ENCODE results near the gene PRKACA.

PRKACA gene

DNA sequence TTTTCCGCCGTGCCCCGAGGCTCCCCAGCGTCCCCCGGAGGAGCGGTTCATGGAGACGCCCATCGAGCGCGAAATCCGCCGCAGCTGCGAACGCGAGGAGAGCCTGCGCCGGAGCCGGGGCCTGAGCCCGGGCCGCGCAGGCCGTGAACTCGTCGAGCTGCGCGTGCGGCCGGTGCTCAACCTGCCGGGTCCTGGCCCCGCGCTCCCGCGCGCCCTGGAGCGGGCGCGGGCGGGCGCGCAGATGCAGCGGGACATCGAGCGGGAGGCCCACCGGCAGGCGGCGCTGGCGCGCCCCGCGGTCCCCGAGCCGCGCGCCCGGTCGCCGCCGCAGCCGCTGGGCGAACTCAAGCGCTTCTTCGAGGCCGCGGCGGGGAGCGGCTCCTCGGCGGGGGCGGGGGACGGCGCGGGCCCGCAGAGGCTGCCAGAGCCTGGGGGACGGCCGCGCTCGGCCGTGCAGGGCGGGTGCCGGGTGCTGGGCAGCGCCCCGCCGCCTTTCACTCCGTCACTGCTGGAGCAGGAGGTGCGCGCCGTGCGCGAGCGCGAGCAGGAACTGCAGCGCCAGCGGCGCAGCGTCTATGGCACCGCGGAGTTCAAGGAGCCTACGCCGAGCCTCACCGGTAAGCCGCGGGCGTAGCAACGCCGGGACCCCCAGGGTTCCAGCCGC is 44.2 kb downstream of the PRKACA start:
- DNase-seq (ENCODE audit: low read depth in 2 of 2, low spot score in 1 of 2) = no peak

DNA sequence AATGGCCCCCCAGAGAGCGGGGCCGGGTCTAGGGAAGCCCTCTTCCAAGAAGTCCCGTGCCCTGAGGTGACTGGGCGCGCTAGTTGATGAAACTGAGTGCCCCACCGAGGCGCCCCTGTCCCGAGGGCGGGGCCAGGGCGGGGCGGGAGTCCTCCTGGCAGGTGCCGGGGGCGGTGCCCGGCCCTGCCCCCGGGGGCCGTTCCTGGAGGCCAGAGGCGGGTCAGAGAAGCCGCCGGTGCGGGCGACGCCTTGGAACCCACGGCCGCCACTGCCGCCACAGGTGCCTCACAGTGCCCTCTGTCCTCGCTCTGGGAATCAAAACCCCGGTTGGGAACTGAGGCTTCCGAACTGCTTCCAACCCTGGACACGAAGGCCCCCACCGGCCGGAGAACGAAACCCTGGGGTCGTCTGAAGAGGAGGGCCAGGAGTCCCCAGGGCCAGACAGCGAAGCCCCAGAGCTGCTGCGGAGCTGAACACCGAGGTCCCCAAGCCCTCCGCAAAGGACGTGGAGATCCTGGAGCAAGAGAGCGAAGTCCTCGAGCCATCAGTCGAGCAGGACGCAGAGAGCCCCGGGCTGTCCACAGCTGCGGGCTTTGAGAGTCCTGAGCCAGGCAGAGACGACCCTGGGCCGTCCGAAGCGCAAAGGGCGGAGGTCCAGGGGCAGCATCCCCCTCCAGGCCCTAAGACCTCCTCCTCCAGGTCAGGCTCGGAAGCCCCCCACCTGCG is 44.9 kb downstream of the PRKACA start, which contains the start of gene MISP3:
Gene MISP3, plus strand, starts transcription at position 252 of the 726 bp plus-strand sequence. CDS start 524 bp downstream, outside the sequence.
- DNase-seq (ENCODE audit: low read depth in 2 of 2, low spot score in 1 of 2) = no peak

DNA sequence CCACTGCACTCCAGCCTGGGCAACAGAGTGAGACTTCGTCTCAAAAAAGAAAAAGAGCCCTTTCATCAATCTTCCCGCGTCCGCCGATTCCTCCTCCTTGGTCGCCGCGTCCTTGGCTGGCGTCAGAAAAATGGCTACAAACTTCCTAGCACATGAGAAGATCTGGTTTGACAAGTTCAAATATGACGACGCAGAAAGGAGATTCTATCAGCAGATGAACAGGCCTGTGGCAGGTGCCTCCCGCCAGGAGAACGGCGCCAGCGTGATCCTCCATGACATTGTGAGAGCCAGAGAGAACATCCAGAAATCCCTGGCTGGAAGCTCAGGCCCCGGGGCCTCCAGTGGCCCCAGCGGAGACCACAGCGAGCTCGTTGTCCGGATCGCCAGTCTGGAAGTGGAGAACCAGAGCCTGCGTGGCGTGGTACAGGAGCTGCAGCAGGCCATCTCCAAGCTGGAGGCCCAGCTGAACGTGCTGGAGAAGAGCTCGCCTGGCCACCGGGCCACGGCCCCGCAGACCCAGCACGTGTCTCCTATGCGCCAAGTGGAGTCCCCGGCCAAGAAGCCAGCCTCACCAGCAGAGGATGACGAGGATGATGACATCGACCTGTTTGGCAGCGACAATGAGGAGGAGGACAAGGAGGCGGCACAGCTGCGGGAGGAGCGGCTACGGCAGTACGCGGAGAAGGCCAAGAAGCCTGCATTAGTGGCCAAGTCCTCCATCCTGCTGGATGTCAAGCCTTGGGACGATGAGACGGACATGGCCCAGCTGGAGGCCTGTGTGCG is 47.1 kb downstream of the PRKACA start:
- DNase-seq (ENCODE audit: low read depth in 2 of 2, low spot score in 1 of 2) = no peak

DNA sequence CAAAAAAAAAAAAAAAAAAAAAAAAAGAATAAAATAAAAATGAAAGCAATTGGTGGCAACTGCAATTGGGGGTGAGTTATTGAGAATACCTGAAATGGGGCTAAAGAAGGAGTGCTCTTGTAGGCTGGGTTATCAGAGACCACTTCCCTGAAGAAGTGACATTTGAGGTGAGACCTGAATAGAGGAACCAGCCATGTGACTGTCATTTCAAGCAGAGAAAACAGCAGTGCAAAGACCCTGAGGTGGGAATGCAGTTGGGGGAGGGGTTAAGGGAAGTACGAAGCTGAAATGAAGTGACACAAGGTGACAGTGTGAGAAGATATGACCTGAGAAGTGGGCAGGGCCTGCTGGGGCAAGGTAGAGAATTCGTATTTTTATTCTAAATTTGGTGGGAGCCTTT is 51.4 kb downstream of the PRKACA start:
- DNase-seq (ENCODE audit: low read depth in 2 of 2, low spot score in 1 of 2) = no peak

DNA sequence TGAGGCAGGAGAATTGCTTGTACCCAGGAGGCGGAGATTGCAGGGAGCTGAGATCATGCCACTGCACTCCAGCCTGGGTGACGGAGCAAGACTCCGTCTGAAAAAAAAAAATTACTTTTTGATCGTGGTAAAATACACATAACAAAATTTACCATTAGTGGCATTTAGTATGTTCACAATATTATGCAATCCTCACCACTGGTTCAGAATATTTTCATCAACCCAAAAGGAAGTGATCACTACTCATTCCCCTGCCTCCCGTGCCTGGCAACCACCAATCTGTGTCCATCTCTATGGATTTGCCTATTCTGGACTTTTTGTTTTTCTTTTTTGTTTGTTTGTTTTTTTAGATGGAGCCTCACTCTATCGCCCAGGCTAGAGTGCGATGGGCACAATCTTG is 54.5 kb downstream of the PRKACA start:
- DNase-seq (ENCODE audit: low read depth in 2 of 2, low spot score in 1 of 2) = no peak

DNA sequence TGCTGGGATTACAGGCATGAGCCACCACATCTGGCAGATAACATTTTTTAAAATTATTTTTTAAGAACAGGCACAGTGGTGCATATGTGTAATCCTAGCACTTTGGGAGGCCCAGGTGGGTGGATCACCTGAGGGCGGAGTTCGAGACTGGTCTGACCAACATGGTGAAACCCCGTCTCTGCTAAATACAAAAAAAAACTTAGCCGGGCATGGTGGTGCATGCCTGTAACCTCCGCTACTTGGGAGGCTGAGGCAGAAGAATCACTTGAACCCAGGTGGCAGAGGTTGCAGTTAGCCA is 55.1 kb downstream of the PRKACA start:
- DNase-seq (ENCODE audit: low read depth in 2 of 2, low spot score in 1 of 2) = no peak

DNA sequence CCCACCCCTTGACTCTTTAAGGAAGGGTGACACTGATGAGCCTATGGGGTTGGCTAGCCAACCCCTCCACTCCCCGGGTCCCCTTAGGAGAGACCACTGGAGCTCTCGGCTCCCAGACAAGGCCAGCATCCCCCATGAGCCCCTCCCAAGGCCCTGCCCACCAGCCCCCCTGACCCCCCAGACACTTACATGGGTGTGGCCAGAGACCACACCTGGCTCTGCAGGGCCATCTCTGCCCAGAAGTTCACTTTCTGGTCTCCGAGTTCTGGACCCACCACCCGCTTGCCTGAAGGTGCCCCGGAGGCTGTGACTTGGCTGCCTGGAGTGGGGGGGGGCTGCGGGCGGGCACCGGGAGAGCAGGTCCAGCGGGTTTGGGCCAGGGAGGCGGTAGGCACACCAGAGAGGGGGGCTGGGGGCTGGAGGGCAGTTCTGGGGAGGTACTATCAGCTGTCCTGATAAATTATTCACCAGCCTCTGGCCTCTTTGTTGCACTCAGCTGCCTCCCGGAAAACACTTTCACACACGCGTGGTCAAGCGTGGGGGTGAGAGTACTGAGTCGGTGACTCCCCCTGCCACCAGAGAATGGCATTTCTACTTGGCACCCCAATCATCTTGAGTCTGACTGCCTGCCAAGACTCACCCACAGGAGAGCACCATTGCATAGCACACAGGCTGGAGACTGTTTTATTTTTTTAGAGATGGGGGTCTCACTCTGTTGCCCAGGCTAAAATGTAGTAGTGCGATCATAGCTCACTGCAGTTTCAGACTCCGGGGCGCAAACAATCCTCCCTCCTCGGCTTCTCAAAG is 55.6 kb downstream of the PRKACA start, which contains the start of gene PALM3:
Gene PALM3, minus strand, starts transcription at position 326 of the 807 bp plus-strand sequence. Its CDS starts 96 bp downstream, at position 230.
- no peak for DNase-seq (ENCODE audit: low read depth in 2 of 2, low spot score in 1 of 2)

DNA sequence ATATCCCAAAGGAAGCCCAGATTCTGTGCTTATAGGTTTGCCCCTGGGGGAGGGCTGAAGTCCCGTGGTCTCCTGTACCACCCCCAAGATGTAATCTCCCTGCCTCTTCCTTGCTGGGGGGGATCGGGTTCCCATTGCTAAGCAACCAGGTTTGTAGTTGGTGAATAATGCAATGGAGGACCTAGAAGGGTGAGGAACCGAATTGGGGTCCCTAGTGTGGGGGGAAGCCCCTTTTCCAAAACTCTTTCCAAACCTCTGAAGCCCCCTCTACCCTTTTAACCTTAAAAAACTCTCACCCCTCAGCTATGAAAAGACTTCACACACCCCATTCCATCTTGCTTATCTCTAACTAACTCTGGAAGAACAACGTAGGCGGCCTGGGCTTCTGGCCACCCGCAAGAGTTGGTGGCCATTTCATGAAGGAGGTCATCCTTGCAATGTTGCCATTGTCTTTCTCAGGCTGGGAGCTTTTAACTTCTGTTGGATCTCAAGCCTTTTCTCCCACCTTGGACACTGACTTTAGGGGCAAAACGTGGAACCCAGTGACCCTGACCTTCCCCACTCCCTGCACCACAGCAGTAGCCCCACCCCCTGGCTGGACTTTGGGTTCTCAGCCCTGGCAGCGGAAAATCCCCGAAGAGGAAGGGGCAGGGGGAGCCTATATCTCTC is 56.3 kb downstream of the PRKACA start:
- DNase-seq (ENCODE audit: low read depth in 2 of 2, low spot score in 1 of 2) = no peak

DNA sequence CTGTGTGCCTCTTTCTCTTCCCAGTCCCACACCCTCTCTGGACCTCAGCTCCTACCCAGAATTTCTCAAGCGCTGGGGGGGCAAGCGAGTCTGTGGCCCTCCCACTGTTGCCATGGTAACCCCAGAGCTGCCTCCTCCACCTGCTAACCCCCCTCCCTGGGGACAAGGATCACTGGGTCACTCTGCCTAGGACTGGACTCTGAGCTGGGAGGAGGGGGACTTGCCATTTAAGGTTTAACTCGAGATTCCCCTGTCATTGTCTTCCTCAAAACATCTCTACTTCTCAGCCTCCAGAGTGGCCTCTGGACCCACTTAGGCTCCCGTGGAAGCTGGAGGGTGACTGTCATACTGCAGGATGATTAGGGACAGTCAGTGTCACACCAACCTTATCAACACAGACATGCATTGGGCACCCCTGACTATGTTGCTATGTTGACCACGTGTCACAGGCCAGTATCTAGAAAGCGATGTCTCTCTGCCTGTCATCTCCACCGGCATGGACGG is 57.9 kb downstream of the PRKACA start:
- no peak for DNase-seq (ENCODE audit: low read depth in 2 of 2, low spot score in 1 of 2)

DNA sequence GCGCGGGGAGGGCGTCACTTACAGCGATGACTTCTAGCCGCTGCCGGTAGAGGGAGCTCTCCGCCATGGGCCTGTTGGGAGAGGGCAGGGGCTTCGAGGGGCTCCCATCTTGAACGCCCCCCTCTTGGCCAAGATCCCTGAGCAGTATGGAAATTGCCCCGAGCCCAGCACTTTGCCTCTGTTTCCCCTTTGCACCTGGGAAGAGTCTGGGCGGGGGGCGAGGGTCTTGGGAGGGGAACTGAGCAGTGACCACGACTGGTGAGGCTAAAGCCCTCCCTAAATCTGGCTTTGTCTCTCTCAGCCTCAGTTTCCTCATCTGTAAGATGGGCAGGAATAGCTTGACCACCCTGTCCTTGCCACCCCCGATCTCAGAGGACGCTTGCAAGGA is 58.5 kb downstream of the PRKACA start:
- DNase-seq (ENCODE audit: low read depth in 2 of 2, low spot score in 1 of 2) = no peak

DNA sequence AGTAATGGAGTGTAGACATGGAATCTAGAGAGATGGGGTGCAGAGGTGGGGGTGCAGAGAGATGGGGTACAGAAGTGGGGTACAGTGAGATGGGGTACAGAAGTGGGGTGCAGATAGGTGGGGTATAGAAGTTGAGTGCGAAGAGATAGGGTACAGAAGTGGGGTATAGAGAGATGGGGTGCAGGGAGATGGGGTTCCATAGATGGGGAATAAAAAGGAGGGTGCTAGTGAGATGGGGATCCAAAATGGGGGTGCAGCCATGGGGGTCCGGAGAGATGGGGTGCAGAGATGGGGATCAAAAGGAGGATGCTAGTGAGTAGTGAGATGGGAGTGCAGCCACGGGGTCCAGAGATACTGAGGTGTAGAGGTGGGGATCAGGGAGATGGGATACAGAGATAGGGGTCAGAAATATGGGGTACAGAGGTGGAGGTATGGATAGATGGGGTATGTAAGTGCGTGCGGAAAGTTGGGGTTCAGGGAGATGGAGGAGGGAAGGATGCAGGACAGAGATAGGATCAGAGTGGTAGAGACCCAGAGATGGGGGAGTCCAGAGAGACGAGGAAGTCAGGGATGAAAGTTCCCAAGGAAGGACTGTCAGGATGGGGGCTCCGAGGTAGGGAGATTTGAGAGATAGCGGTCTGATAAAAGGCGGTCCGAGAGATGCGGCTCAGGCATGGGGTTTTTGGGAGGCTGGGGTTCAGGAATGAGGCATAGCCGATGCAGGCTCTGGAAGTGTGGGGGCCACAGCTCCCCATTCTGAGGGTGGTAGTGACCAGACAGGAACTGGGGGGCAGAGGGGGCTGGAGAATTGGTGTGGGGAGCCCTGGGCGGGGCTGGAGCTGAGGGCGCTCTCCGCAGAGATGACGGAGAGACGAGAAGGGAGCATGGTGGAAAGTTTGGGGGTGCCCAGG is 59.1 kb downstream of the PRKACA start:
- DNase-seq (ENCODE audit: low read depth in 2 of 2, low spot score in 1 of 2) = no peak

DNA sequence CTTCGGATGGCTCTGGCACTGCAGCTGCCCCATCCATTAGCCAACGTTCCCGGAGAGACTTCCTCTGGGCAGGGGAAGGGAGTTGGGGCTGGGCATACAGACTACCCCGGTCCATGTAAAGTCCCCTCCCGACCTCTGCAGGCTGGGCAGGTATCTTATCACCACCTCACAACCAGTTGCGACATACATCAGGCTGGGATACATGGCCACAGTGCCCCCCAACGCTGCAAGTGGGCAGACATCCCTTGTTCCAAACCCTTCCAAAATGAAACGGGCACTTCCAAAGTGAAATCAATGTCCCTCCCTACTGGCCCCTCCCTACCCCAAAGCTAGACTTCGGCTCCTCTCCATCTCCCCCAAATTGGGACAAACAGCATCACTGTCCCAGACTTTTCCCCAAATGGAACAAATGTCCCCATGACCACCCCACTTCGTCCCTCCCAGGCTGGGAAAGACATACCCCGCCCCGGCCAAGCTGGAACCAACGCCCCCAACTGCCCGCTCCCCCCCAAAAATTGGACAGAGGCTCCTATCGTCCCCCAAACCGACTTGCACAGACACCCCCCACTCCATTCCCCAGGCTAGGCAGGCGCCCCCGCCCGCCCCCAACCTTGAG is 60.7 kb downstream of the PRKACA start:
- no peak for DNase-seq (ENCODE audit: low read depth in 2 of 2, low spot score in 1 of 2)

DNA sequence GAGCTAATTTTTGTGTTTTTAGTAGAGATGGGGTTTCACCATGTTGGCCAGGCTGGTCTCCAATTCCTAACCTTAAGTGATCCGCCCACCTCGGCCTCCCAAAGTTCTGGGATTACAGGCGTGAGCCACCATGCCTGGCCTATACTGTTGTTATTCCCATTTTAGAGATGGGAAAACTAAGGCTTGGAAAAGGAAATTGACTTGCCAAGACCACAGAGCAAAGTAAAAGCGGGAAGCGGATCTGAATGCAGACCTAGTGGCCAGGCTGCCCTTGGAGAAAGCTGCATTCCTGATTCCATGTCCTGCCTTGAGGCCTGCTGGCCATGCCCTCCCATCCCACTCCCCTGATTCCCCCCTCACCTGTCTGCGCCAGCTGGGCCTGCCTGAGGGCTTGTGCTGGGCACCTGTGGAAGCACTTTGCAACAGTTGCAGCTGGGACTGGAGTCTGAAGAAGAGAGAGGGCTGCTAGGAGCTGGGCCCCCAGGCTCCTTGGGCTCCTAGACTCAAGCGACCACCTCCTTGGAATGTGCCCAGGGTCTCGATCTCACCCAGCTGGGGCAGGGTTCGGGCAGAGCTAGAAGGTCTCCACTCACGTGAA is 61.4 kb downstream of the PRKACA start:
- DNase-seq (ENCODE audit: low read depth in 2 of 2, low spot score in 1 of 2) = no peak

DNA sequence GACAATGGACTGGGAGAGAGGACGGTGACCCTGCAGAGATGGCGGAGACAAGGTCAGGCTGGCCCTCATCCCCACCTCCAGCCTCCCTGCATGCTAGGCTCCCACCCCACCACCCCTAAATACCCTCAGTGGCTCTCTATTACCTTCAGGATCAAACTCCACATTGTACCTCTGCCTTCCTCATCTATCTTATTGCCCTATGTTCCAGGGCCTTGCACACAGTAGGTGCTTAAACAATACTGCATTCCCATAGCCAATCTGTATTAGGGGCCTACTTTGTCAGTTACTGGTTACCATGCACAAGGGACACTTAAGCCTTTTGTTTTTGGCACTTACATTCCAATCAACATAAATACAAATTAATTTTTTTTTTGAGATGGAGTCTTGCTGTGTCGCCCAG is 62.2 kb downstream of the PRKACA start:
- no peak for DNase-seq (ENCODE audit: low read depth in 2 of 2, low spot score in 1 of 2)

DNA sequence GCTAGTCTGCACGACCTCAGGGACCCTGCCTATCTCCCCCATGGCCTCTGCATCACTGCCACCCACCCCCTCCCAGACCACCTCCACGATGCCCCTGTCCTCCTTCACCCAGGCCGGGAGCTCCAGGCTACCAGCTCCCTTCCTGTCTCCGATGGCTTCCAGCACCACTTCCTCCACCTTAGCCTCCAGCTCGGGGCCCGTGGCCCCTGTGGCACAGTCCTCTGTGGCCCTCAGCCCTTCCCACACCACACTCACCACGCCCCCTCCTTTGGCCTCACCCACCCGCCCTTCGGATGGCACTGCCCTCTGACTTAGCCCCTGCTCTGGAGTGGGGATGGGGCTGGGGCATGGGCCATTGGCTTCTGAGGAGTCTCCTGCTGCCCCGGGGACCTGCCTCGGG is 62.8 kb downstream of the PRKACA start:
- DNase-seq (ENCODE audit: low read depth in 2 of 2, low spot score in 1 of 2) = no peak

DNA sequence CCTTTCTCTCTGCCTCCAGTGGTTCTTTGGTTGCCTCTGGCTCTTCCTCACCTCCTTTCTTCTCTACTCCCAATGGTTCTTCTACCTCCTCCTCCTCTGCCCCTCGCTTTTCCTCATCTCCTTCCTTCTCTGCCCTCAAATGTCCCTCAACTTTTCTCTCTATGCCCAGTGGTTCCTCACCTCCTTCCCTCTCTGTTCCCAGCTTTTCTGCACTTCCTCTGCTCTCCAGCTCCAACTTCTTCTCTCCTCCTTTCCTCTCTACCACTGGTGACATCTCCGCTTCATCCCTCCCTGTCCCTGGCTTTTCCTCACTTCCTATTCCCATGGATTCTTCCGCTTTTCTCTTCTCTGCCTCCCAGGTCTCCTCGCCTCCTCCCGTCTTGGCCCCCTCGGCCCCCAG is 63.5 kb downstream of the PRKACA start:
- no peak for DNase-seq (ENCODE audit: low read depth in 2 of 2, low spot score in 1 of 2)

DNA sequence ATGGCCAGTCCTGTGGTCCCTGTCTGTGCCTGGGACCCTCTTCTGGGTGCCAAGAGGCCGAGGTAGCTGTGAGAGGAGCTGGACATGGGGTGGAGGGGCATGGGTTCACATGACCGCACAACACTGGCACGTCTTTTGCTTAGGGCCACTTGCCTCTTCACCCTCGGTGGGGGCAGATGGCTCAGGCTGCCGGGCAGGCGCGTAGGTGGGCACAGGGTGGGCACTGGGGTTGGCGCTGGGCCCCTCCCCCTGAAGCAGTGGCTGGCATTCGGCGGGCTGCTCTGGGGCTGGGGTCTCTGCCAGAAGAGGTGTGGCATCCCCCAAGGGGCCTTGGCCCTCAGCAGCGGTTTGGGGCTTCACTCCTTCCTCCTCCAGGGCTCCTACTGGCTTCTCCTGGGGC is 64.1 kb downstream of the PRKACA start:
- DNase-seq (ENCODE audit: low read depth in 2 of 2, low spot score in 1 of 2) = no peak

DNA sequence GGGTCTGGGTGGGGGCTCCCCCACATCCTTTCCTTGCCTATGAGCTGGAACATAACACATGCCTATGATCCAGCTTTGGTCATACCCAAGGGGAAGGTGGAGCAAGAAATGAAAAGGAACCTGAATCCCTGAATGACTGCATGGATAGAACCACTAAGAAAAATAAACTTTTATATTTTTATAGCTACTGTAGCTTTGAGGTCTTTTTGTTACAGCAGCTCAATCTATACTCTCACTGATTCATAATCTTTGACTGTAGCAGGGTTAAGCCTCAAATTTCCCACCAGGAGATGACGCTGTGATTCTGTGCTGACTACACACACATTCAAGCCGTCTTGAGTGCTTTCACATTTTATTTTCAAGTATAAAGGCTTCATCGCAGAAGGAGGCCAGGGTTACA is 64.5 kb downstream of the PRKACA start:
- no peak for DNase-seq (ENCODE audit: low read depth in 2 of 2, low spot score in 1 of 2)

DNA sequence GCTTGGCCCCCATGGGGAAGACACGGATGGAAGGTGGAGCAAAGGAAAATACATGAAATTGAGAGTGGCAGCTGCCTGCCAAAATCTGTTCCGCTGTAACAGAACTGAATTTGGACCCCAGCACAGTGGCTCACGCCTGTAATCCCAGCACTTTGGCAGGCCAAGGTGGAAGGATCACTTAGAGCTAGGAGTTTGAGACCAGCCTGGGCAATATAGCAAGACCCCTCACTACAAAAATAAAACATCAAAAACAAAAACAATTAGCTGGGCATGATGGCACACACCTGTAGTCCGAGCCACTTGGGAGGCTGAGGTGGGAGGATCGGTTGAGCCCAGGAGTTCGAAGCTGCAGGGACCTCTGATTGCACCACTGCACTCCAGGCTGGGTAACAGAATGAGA is 65.1 kb downstream of the PRKACA start:
- DNase-seq (ENCODE audit: low read depth in 2 of 2, low spot score in 1 of 2) = no peak
